B cell (primary cell): Measurements from ENCODE around the gene C19orf73. TPM values are rescaled to one million over a fixed set of nuclear protein-coding genes. Genes with fewer than 3 reads are reported as not detected.

Experiments used
- ATAC-seq: fragments of 200-7000 bp; cut with Tn5 transposase; one replicate; pipeline ENCODE4 v1.10.0; 2021; ENCODE audit warnings: low read depth, mild to moderate bottlenecking, moderate number of reproducible peaks, moderate library complexity
- CTCF ChIA-PET: fragments of 350-600 bp; sonication (Branson Sonifier 250); formaldehyde crosslinking; loops from one replicate; lab custom pipeline; 2021; ENCODE audit warnings: antibody characterized with exemption, inconsistent platforms; lab: Charles Lee
- POLR2A ChIA-PET: fragments of 350-600 bp; sonication (Branson Sonifier 250); formaldehyde crosslinking; loops from one replicate; lab custom pipeline; 2021; ENCODE audit warnings: antibody characterized with exemption; lab: Charles Lee
- DNase-seq: peaks from one replicate; pipeline ENCODE4 v3.0.0; 2013
- H2AFZ ChIP-seq: 2 replicates; pipeline ENCODE4 v1.6.1; 2012; ENCODE audit warnings: mild to moderate bottlenecking, low read depth, low read length; ENCODE audit not compliant: insufficient read depth, poor library complexity, severe bottlenecking
- H3K27ac ChIP-seq, 2 donors: 1 replicate in 1 of 2; 2 replicates in 1 of 2; pipeline ENCODE4 v1.5.1; 2012 to 2013; ENCODE audit warnings: low read length in 2 of 2, mild to moderate bottlenecking in 2 of 2, moderate library complexity in 1 of 2
- H3K27me3 ChIP-seq, 4 experiments: fragments of 200-600 bp in 1 of 4; sonication (generic) in 1 of 4; replicated peaks in 1 of 4; 1 replicate in 2 of 4; 2 replicates in 2 of 4; pipeline versions ENCODE4 v1.6.1 to v1.7.0; 2013 to 2016; ENCODE audit warnings: low read length in 3 of 4, mild to moderate bottlenecking in 2 of 4, mixed read lengths in 1 of 4, moderate library complexity in 1 of 4; ENCODE audit not compliant: insufficient read depth in 4 of 4, control insufficient read depth in 3 of 4; ENCODE audit errors: control extremely low read depth in 1 of 4
- H3K36me3 ChIP-seq, 2 experiments: replicated peaks in 1 of 2; 1 replicate in 1 of 2; 2 replicates in 1 of 2; pipeline versions ENCODE4 v1.6.1 to v1.7.1; 2013; ENCODE audit warnings: low read length in 1 of 2; ENCODE audit not compliant: insufficient read depth in 2 of 2, control insufficient read depth in 1 of 2; ENCODE audit errors: control extremely low read depth in 1 of 2, extremely low read depth in 1 of 2
- H3K4me1 ChIP-seq, 2 donors: fragments of 200-600 bp in 1 of 2; sonication (generic) in 1 of 2; 1 replicate in 1 of 2; 2 replicates in 1 of 2; pipeline versions ENCODE4 v1.5.1 to v1.6.1; 2013 to 2017; ENCODE audit warnings: low read length in 2 of 2; ENCODE audit not compliant: control insufficient read depth in 2 of 2, insufficient read depth in 2 of 2
- H3K4me2 ChIP-seq: replicated peaks from 2 replicates; pipeline ENCODE3; 2012; ENCODE audit warnings: mild to moderate bottlenecking, low read depth, low read length; ENCODE audit not compliant: poor library complexity, severe bottlenecking
- H3K4me3 ChIP-seq, 5 experiments: fragments of 200-600 bp in 1 of 5; sonication (generic) in 1 of 5; 1 replicate in 3 of 5; 2 replicates in 2 of 5; pipeline versions ENCODE4 v1.5.1 to v1.7.0; 2011 to 2016; ENCODE audit warnings: low read length in 4 of 5, mild to moderate bottlenecking in 4 of 5, low read depth in 2 of 5, control low read depth in 1 of 5, moderate library complexity in 1 of 5; ENCODE audit not compliant: insufficient read depth in 1 of 5; ENCODE audit errors: control extremely low read depth in 1 of 5, extremely low read depth in 1 of 5
- H3K79me2 ChIP-seq: fragments of 200-600 bp; sonication (generic); one replicate; pipeline ENCODE4 v1.6.0; 2016; ENCODE audit warnings: low read length; ENCODE audit not compliant: control insufficient read depth, insufficient read depth
- H3K9ac ChIP-seq: fragments of 200-600 bp; sonication (generic); 2 replicates; pipeline ENCODE4 v1.6.1; 2017; ENCODE audit warnings: mild to moderate bottlenecking, low read length, moderate library complexity
- H3K9me3 ChIP-seq, 3 donors: one replicate each; pipeline versions ENCODE4 v1.6.1 to v1.7.1; 2013; ENCODE audit warnings: low read length in 2 of 3; ENCODE audit not compliant: control insufficient read depth in 2 of 3, insufficient read depth in 1 of 3; ENCODE audit errors: control extremely low read depth in 1 of 3
- H4K20me1 ChIP-seq: 2 replicates; pipeline ENCODE4 v1.6.0; 2012; ENCODE audit warnings: mild to moderate bottlenecking, low read length; ENCODE audit not compliant: insufficient read depth, control insufficient read depth, poor library complexity, severe bottlenecking
- H3K27ac Mint-ChIP-seq: one replicate; pipeline ENCODE4 v1.8.0; 2021; ENCODE audit warnings: mixed read lengths
- H3K27me3 Mint-ChIP-seq: one replicate; pipeline ENCODE4 v1.8.0; 2021; ENCODE audit warnings: mixed read lengths
- H3K4me1 Mint-ChIP-seq: one replicate; pipeline ENCODE4 v1.8.0; 2021; ENCODE audit warnings: mixed read lengths
- H3K4me3 Mint-ChIP-seq: one replicate; pipeline ENCODE4 v1.8.0; 2021; ENCODE audit warnings: mixed read lengths
- H3K9me3 Mint-ChIP-seq: one replicate; pipeline ENCODE4 v1.8.0; 2022; ENCODE audit warnings: mixed read lengths; ENCODE audit not compliant: insufficient read depth
- CTCF ChIP-seq: fragments of 200-600 bp; IDR thresholded peaks from one replicate; pipeline ENCODE4 v1.8.0; 2022; ENCODE audit warnings: antibody characterized with exemption, mild to moderate bottlenecking
- EZH2 ChIP-seq: IDR thresholded peaks from 2 replicates; pipeline ENCODE4 v1.6.1; 2012; ENCODE audit warnings: borderline replicate concordance, low read depth, mild to moderate bottlenecking, moderate library complexity, low read length; ENCODE audit not compliant: insufficient read depth, poor library complexity, severe bottlenecking
- WGBS: methylation state at CpG from one replicate; pipeline ENCODE4 v1.1.5; 2013; ENCODE audit warnings: missing lambda C conversion rate; ENCODE audit not compliant: insufficient coverage; 5-methylcytosine and 5-hydroxymethylcytosine counted together
- intact Hi-C: fragments of 100-400 bp; cut with micrococcal nuclease; formaldehyde crosslinking; loops from one replicate; pipeline ENCODE4 v1.10.0; 2022
- polyA plus RNA-seq: library from polyadenylated mRNA; depleted of rRNA; stranded (reverse); fragments of >200 nt; gene quantifications from 2 replicates; pipeline ENCODE4 v1.2.3, GENCODE V29; 2012
- total RNA-seq, 2 donors: library from RNA; stranded (reverse); fragments of 120-200 nt in 1 of 2; gene quantifications; 1 replicate in 1 of 2; 2 replicates in 1 of 2; pipeline versions ENCODE4 v1.2.3 to v1.2.4, GENCODE V29; 2013 to 2022

C19orf73 gene
- total and polyA plus RNA-seq, 2 donors (not counting 1 experiment from before 2014, with no cell fraction given) = 3.9 to 8.2 TPM

- intact Hi-C loops = loop anchor here (10.0 kb wide), 1 partner anchor 301 kb away; no protein-coding TSS in a partner anchor
- ChIA-PET POLR2A (no interaction called here), CTCF (interaction anchor here (0.7 to 1.9 kb wide), 2 partner anchors 11 to 712 kb away, joined by 3 to 8 read pairs; no protein-coding TSS in a partner anchor)
- no peak overlapping the region for H2AFZ ChIP-seq
- peaks cover 20 to 28% of the 10 kb centered on the region in 2 donors for H3K4me1 ChIP-seq
- H3K9me3 ChIP-seq = peaks cover 0 to 4% (median 0%) of the 10 kb centered on the region in 3 donors
- peak overlapping the region; percentile 87 for H3K27ac Mint-ChIP-seq
- H3K4me1 Mint-ChIP-seq = peaks cover 33% of the 10 kb centered on the region
- peak overlapping the region; percentile 93 for H3K4me2 ChIP-seq
- H3K9me3 Mint-ChIP-seq = no peaks in the 10 kb centered on the region
- ATAC-seq = no peak
- peak overlapping the region; percentile 74 to 89 (median 82) for H3K4me3 ChIP-seq
- H3K4me3 Mint-ChIP-seq = peak overlapping the region; percentile 93
- H3K9ac ChIP-seq = peak overlapping the region; percentile 90
- peaks cover 57% of the 10 kb centered on the region for H3K79me2 ChIP-seq
- H3K27ac ChIP-seq = peak overlapping the region in 1 of 2 donors; percentile 90
- H4K20me1 ChIP-seq = peaks cover 54% of the 10 kb centered on the region
- DNase-seq = peak; percentile 14
- 76% methylated on average over 8 of the region's 11 CpGs for WGBS
- no peak for TF ChIP-seq CTCF
- no peak for TF ChIP-seq EZH2
- H3K27me3 Mint-ChIP-seq = peaks cover 3% of the 10 kb centered on the region
- H3K27me3 ChIP-seq = peaks cover 0 to 3% (median 0%) of the 10 kb centered on the region in 4 experiments
- H3K36me3 ChIP-seq = peaks cover 0 to 40% of the 10 kb centered on the region in 2 experiments
Observed at GRCh38 chr19:49086296-49086695, 32.6 kb downstream of the C19orf73 start.

DNA sequence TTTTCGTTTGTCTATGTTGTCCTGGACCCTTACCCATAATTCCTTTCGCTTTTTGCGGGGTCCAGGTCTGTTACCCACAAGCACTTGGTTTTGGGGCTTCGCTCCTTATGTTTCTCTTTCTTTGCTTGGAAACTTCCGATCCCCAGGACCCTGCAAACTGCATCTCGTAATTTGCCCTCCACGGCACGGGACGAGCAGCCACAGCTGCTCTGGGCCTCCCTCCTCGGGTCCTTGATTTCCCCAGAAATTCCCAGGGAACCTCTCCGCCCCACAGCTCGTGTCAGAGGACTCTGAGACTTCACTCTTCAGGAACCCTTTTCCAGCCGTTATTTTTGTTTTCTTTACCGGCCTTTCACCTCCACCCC lies 33.1 kb downstream of the C19orf73 start:
- intact Hi-C loops = loop anchor here (1.0 to 10.0 kb wide), 8 partner anchors 28 to 791 kb away; partner anchors contain the start of genes AKT1S1, C19orf73, GYS1 and LIN7B
- peak overlapping the region; percentile 87 for H3K27ac Mint-ChIP-seq
- peaks cover 50% of the 10 kb centered on the region for H4K20me1 ChIP-seq

More for the DNA sequence above, 33.1 kb downstream of the C19orf73 start:
- ChIA-PET POLR2A (no interaction called here), CTCF (no interaction called here)
- H3K4me3 Mint-ChIP-seq = peak overlapping the region; percentile 93
- H3K27me3 ChIP-seq = peaks cover 0 to 3% (median 0%) of the 10 kb centered on the region in 4 experiments
- H3K36me3 ChIP-seq = peaks cover 0 to 35% of the 10 kb centered on the region in 2 experiments
- H3K79me2 ChIP-seq = peaks cover 53% of the 10 kb centered on the region
- H3K4me1 Mint-ChIP-seq = peaks cover 33% of the 10 kb centered on the region
- H3K4me2 ChIP-seq = peak overlapping the region; percentile 93
- H3K4me3 ChIP-seq = peak overlapping the region; percentile 74 to 89 (median 82)
- DNase-seq (no peak), ATAC-seq (no peak)
- 2% methylated on average over 14 of the region's 14 CpGs for WGBS
- no peaks in the 10 kb centered on the region for H3K9me3 Mint-ChIP-seq
- H3K9me3 ChIP-seq = peaks cover 0 to 4% (median 0%) of the 10 kb centered on the region in 3 donors
- peaks cover 20 to 28% of the 10 kb centered on the region in 2 donors for H3K4me1 ChIP-seq
- no peak for TF ChIP-seq CTCF
- H3K27me3 Mint-ChIP-seq = peaks cover 3% of the 10 kb centered on the region
- H3K27ac ChIP-seq = peak overlapping the region; percentile 66 to 90
- peak overlapping the region; percentile 90 for H3K9ac ChIP-seq
- H2AFZ ChIP-seq = peak overlapping the region; percentile 88
